ENCODE data around the gene FOXO3. TPM values are rescaled to one million over a fixed set of nuclear protein-coding genes. Genes with fewer than 3 reads are reported as not detected.
"Not testable (repeated sequence)": the region's sequence is repeated elsewhere in the genome, so short reads cannot be mapped to it uniquely, and the experiment has no call there.

The FOXO3 gene
- total RNA-seq = 5.9 TPM in 2 replicates

GRCh38 chr6:108560463-108561308, at the start of gene FOXO3:
Gene FOXO3, plus strand, starts transcription at chr6:108560917. Its CDS starts 292 bp downstream, at chr6:108561209.
- Mint-ChIP-seq H3K4me1 (peaks cover 37% of the 10 kb centered on the region), H3K9me3 (no peaks in the 10 kb centered on the region), H3K27ac (peak within 1 kb of the TSS; percentile 68), H3K4me3 (peak within 1 kb of the TSS; percentile 88), H3K27me3 (peaks cover 28% of the 10 kb centered on the region), H3K36me3 (ENCODE audit: low read depth) (peaks cover 11% of the 10 kb centered on the region)
- peak; percentile 87 for DNase-seq
- intact Hi-C loops (cut with micrococcal nuclease) = no loop called here

GRCh38 chr6:108518714-108519576, 41.8 kb upstream of the FOXO3 start:
- Mint-ChIP-seq H3K4me1 (no peaks in the 10 kb centered on the region), H3K9me3 (no peaks in the 10 kb centered on the region), H3K4me3 (no peak overlapping the region), H3K27ac (no peak overlapping the region), H3K36me3 (ENCODE audit: low read depth) (no peaks in the 10 kb centered on the region), H3K27me3 (peaks cover 3% of the 10 kb centered on the region)
- DNase-seq = peak; percentile 66
- intact Hi-C loops (cut with micrococcal nuclease) = no loop called here

- Mint-ChIP-seq H3K4me3 (no peak overlapping the region), H3K27ac (no peak overlapping the region), H3K27me3 (peaks cover 4% of the 10 kb centered on the region), H3K36me3 (ENCODE audit: low read depth) (no peaks in the 10 kb centered on the region), H3K9me3 (no peaks in the 10 kb centered on the region), H3K4me1 (no peaks in the 10 kb centered on the region)
- intact Hi-C loops (cut with micrococcal nuclease) = no loop called here
- DNase-seq = no peak
Measured at GRCh38 chr6:108521616-108522107, 39.1 kb upstream of the FOXO3 start.

GRCh38 chr6:108523697-108524096, 37.0 kb upstream of the FOXO3 start:
- no peak for DNase-seq
- Mint-ChIP-seq H3K36me3 (ENCODE audit: low read depth) (no peaks in the 10 kb centered on the region), H3K9me3 (no peaks in the 10 kb centered on the region), H3K4me3 (no peak overlapping the region), H3K4me1 (no peaks in the 10 kb centered on the region), H3K27me3 (peaks cover 5% of the 10 kb centered on the region), H3K27ac (no peak overlapping the region)
- intact Hi-C loops (cut with micrococcal nuclease) = no loop called here

- no peak for DNase-seq
- Mint-ChIP-seq H3K9me3 (no peaks in the 10 kb centered on the region), H3K27me3 (peaks cover 9% of the 10 kb centered on the region), H3K36me3 (ENCODE audit: low read depth) (no peaks in the 10 kb centered on the region), H3K27ac (no peak overlapping the region), H3K4me3 (no peak overlapping the region), H3K4me1 (no peaks in the 10 kb centered on the region)
- intact Hi-C loops (cut with micrococcal nuclease) = no loop called here
Measured at GRCh38 chr6:108524528-108525248, 36.0 kb upstream of the FOXO3 start.

- intact Hi-C loops (cut with micrococcal nuclease) = loop anchor here (1.0 kb wide), 1 partner anchor 412 kb away; no protein-coding TSS in a partner anchor
Measured at GRCh38 chr6:108526739-108527174, 34.0 kb upstream of the FOXO3 start.

GRCh38 chr6:108528878-108529277, 31.8 kb upstream of the FOXO3 start:
- H3K4me3 Mint-ChIP-seq = no peak overlapping the region
- H3K9me3 Mint-ChIP-seq = no peaks in the 10 kb centered on the region
- no peak for DNase-seq
- intact Hi-C loops (cut with micrococcal nuclease) = no loop called here
- H3K4me1 Mint-ChIP-seq = no peaks in the 10 kb centered on the region
- no peaks in the 10 kb centered on the region for H3K36me3 Mint-ChIP-seq (ENCODE audit: low read depth)
- H3K27me3 Mint-ChIP-seq = peaks cover 17% of the 10 kb centered on the region
- H3K27ac Mint-ChIP-seq = no peak overlapping the region

More at GRCh38 chr6:108526739-108527174, 34.0 kb upstream of the FOXO3 start:
- Mint-ChIP-seq H3K4me1 (no peaks in the 10 kb centered on the region), H3K4me3 (no peak overlapping the region), H3K27ac (no peak overlapping the region), H3K36me3 (ENCODE audit: low read depth) (no peaks in the 10 kb centered on the region), H3K9me3 (no peaks in the 10 kb centered on the region), H3K27me3 (peaks cover 10% of the 10 kb centered on the region)
- no peak for DNase-seq

- Mint-ChIP-seq H3K27ac (no peak overlapping the region), H3K36me3 (ENCODE audit: low read depth) (no peaks in the 10 kb centered on the region), H3K4me1 (no peaks in the 10 kb centered on the region), H3K9me3 (no peaks in the 10 kb centered on the region), H3K27me3 (peaks cover 18% of the 10 kb centered on the region), H3K4me3 (no peak overlapping the region)
- no peak for DNase-seq
- intact Hi-C loops (cut with micrococcal nuclease) = no loop called here
Measured at GRCh38 chr6:108531332-108531731, 29.4 kb upstream of the FOXO3 start.

- DNase-seq = no peak
- intact Hi-C loops (cut with micrococcal nuclease) = no loop called here
- H3K27ac Mint-ChIP-seq = no peak overlapping the region
- H3K36me3 Mint-ChIP-seq (ENCODE audit: low read depth) = no peaks in the 10 kb centered on the region
- H3K4me3 Mint-ChIP-seq = no peak overlapping the region
- H3K9me3 Mint-ChIP-seq = peaks cover 7% of the 10 kb centered on the region
- peaks cover 27% of the 10 kb centered on the region for H3K27me3 Mint-ChIP-seq
- H3K4me1 Mint-ChIP-seq = no peaks in the 10 kb centered on the region
Measured at GRCh38 chr6:108535114-108535742, 25.5 kb upstream of the FOXO3 start.

GRCh38 chr6:108535920-108536535, 24.7 kb upstream of the FOXO3 start:
- H3K4me1 Mint-ChIP-seq; H3K36me3 Mint-ChIP-seq (ENCODE audit: low read depth); H3K9me3 Mint-ChIP-seq; DNase-seq; H3K4me3 Mint-ChIP-seq; H3K27ac Mint-ChIP-seq; intact Hi-C loops (cut with micrococcal nuclease): not testable (repeated sequence)
- peaks cover 27% of the 10 kb centered on the region for H3K27me3 Mint-ChIP-seq

GRCh38 chr6:108541843-108542759, 18.6 kb upstream of the FOXO3 start:
- peak; percentile 88 for DNase-seq
- peaks cover 7% of the 10 kb centered on the region for H3K9me3 Mint-ChIP-seq
- H3K36me3 Mint-ChIP-seq (ENCODE audit: low read depth) = no peaks in the 10 kb centered on the region
- peaks cover 45% of the 10 kb centered on the region for H3K27me3 Mint-ChIP-seq
- H3K4me3 Mint-ChIP-seq = peak overlapping the region; percentile 22
- H3K4me1 Mint-ChIP-seq = peaks cover 9% of the 10 kb centered on the region
- no peak overlapping the region for H3K27ac Mint-ChIP-seq
- intact Hi-C loops (cut with micrococcal nuclease) = loop anchor here (1.0 kb wide), 4 partner anchors 240 to 531 kb away; no protein-coding TSS in a partner anchor
